PC-9 (cell line): ENCODE data around the gene TMEM117.

Experiments
- CTCF ChIP-seq: fragments of 200-600 bp; sonication (generic); conservative IDR thresholded peaks from 2 replicates; pipeline ENCODE4 v1.6.1; 2017; ENCODE audit warnings: mixed run types, antibody characterized with exemption, mild to moderate bottlenecking, moderate library complexity
- EZH2 ChIP-seq: fragments of 200-600 bp; sonication (generic); IDR thresholded peaks from 2 replicates; pipeline ENCODE4 v1.8.0; 2017; ENCODE audit warnings: antibody characterized with exemption, low read depth

- TF ChIP-seq CTCF (no peak), EZH2 (no peak)
Observed at GRCh38 chr12:44046732-44047417, 211.0 kb downstream of the TMEM117 start.
